ENCODE measurements around the gene DEPDC5.

DNA sequence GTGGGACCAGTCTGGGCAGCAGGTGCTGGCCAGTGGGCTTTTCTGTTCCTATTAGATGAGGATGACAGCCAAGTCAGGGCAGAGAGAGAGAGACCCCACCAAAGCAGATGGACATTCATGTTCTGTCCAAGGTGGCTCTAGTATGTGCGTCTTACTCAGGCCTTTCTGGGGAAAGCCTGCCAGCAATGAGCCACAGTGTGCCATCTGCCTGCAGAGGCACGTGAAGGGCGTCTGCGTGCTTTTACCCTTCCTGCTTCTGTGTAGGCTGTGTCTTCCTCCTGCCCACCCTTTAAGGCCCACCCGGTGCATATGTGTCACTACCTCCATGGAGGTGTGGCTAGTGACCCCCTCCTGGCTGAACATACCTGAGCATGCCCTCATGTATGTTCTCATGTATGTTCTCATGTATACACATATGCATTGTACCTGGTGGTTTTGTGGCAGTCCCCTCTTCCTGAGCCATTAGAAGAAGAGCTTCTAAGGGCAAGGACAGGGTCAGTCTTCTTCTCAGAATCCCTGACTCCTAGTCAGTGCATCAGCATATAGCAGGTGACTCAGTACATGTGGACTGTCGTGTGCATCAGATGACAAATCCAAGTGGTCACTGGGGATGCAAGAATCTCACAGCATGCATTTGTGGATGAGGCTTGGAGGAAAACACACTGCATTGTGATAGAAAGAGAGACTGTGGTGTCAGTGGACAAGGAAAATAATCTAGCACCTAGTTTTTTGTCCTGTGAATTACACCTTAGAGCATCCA lies 100.1 kb downstream of the DEPDC5 start:
- TF ChIP-seq EZH2 (IDR thresholded peaks at IDR 0.05; ENCODE audit: borderline replicate concordance, low read depth, low read length, severe bottlenecking) (no peak), CTCF (IDR thresholded peaks at IDR 0.05; ENCODE audit: borderline replicate concordance, extremely low read depth, low read length, poor library complexity, severe bottlenecking) (no peak)

Data from DND-41 (cell line).